ENCODE measurements around the gene LIX1L. TPM values are rescaled to one million over a fixed set of nuclear protein-coding genes. Genes with fewer than 3 reads are reported as not detected.
A peak's percentile ranks its signal among the peaks of the same experiment; 100 is the strongest.

The LIX1L gene
- total and polyA plus RNA-seq, 2 donors (not counting 3 experiments of a cell fraction or from before 2014, with no cell fraction given): 54.9 to 56.4 TPM

DNA sequence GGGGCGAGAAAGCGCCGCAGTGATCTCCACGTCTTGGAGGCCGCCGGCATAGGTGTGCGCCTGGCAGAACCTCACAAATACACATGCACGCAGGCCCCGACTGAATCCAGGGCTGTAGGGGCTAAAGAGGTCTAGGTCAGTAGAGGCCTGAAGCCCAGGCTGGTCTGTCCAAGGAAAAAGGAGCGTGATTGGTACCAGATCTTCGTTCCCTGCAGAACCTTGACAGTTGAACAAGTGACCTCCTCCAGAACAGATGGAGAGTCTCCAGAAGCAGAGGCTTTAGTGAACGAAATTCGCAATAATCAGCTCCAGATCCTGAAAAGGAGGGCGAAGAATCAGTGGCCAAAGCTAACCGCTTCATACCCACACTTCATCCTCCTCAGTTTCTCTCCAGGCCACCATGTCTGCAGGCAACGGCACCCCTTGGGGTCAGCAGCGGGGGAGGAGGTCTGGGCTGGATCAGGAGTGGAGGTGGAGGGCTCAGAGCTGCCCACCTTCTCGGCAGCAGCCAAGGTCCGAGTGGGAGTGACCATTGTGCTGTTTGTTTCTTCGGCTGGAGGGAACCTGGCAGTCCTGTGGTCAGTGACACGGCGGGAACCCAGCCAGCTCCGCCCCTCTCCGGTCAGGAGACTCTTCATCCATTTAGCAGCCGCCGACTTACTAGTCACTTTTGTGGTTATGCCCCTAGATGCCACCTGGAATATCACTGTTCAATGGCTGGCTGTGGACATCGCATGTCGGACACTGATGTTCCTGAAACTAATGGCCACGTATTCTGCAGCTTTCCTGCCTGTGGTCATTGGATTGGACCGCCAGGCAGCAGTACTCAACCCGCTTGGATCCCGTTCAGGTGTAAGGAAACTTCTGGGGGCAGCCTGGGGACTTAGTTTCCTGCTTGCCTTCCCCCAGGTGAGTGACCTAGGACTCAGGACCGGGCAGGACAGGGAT is 38.6 kb downstream of the LIX1L start:
- Histone ChIP-seq H3K9me1 (replicated peaks; ENCODE audit: control insufficient read depth, extremely low read depth, insufficient read depth, low read length) (no peaks in the 10 kb centered on the region), H3K4me3 (replicated peaks in 1 of 3; ENCODE audit: insufficient read depth in 1 of 3, low read depth in 1 of 3, low read length in 3 of 3) (peak overlapping the region; percentile 45 to 77 (median 62)), H3K27me3 (ENCODE audit: control insufficient read depth in 2 of 2, insufficient read depth in 2 of 2, low read length in 2 of 2) (no peaks in the 10 kb centered on the region), H3K9ac (replicated peaks; ENCODE audit: extremely low read depth, insufficient read depth, low read length) (peak overlapping the region; percentile 76), H3K36me3 (ENCODE audit: control insufficient read depth in 2 of 2, extremely low read depth in 1 of 2, insufficient read depth in 2 of 2, low read length in 2 of 2) (peaks cover 2 to 3% of the 10 kb centered on the region in 2 experiments), H2AFZ (ENCODE audit: low read depth, low read length) (peak overlapping the region; percentile 26), H3K79me2 (ENCODE audit: control insufficient read depth, insufficient read depth, low read length) (peaks cover 7% of the 10 kb centered on the region), H3K27ac (ENCODE audit: insufficient read depth, low read depth, low read length) (peak overlapping the region; percentile 19), H3K4me2 (ENCODE audit: insufficient read depth, low read length) (peak overlapping the region; percentile 77), H3K4me1 (ENCODE audit: control insufficient read depth, extremely low read depth, insufficient read depth, low read length) (peaks cover 16% of the 10 kb centered on the region), H3K9me3 (replicated peaks; ENCODE audit: control insufficient read depth, insufficient read depth, low read length) (no peaks in the 10 kb centered on the region), H4K20me1 (replicated peaks; ENCODE audit: control insufficient read depth, extremely low read depth, insufficient read depth, low read length) (no peaks in the 10 kb centered on the region)
- dilution Hi-C loops (cut with MboI; ENCODE audit: extremely low pct_ligation_motif_present, low sequenced_read_pairs) (no loop called here), intact Hi-C loops (cut with micrococcal nuclease) (loop anchor here (2.0 kb wide), 2 partner anchors 38 to 60 kb away; partner anchors contain the start of gene PIAS3)
- CTCF ChIA-PET: interaction anchor here (0.7 to 1.9 kb wide), 10 partner anchors 8 to 88 kb away, joined by 3 to 28 read pairs (median 6); partner anchors contain the start of genes ANKRD34A, ITGA10, LIX1L and NUDT17
- peak; percentile 78 for FAIRE-seq
- POLR2A ChIA-PET: interaction anchor here (0.7 to 1.5 kb wide), 6 partner anchors 8 to 82 kb away, joined by 3 to 6 read pairs (median 3); partner anchors contain the start of genes LIX1L, PIAS3 and RBM8A
- DNase-seq (ENCODE audit: low read depth, low spot score): peak; percentile 68
- TF ChIP-seq CTCF (IDR thresholded peaks at IDR 0.05; ENCODE audit: extremely low read depth in 1 of 2, insufficient read depth in 1 of 2, low read depth in 1 of 2, low read length in 2 of 2) (no peak), EZH2 (IDR thresholded peaks at IDR 0.05; ENCODE audit: borderline replicate concordance, low read depth, low read length, severe bottlenecking) (no peak), FOS (IDR thresholded peaks at IDR 0.05; ENCODE audit: borderline replicate concordance, insufficient read depth, low read length) (no peak), JUN (IDR thresholded peaks at IDR 0.05; ENCODE audit: borderline replicate concordance, insufficient read depth, insufficient read length, low read depth) (no peak), MYC (IDR thresholded peaks at IDR 0.05; ENCODE audit: low read depth, low read length) (no peak), MAX (IDR thresholded peaks at IDR 0.05; ENCODE audit: insufficient read depth, insufficient read length) (no peak), POLR2AphosphoS5 (IDR thresholded peaks at IDR 0.05; ENCODE audit: insufficient read depth, low read depth, low read length) (no peak), POLR2A (IDR thresholded peaks at IDR 0.05; ENCODE audit: low read depth, low read length) (no peak), GATA2 (IDR thresholded peaks at IDR 0.05; ENCODE audit: insufficient read depth, insufficient read length, low read depth, low read length) (no peak)
- no TSS peak for BruUV-seq (replicated peaks)
